ENCODE measurements around the gene PDPK1. TPM values are rescaled to one million over a fixed set of nuclear protein-coding genes. Genes with fewer than 3 reads are reported as not detected.
A peak's percentile ranks its signal among the peaks of the same experiment; 100 is the strongest.

Gene PDPK1
- total and polyA plus RNA-seq, 2 of the 4 experiments (the other 2 are of a cell fraction) = 10.6 to 27.3 TPM

DNA sequence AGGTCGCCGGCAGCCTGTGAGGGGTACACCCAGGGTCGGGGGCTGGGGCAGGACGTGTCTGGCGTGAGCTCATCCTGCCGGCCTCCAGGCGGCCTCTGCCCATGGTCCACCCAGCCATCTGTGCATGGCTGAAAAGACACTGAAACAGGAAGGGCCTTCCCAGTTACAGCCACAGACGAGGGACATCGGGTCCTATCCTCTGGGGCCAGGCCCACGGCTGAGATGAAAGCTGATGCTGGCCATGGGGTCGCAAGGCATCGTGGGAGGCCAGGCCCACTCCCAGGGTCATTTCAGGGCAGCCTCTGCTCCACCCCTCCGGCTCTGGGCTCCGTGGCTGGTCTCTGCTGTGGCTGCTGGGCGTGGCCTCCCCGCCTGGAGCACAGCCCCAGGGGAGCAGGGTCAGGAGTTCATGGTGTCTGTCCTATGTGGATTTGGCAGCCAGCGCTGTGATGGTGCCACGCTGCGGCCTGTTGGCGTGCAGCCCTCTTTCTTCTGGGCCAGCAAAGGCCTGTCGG, 40.6 kb upstream of the PDPK1 start:
- Histone ChIP-seq H3K9me3 (ENCODE audit: control insufficient read depth, insufficient read depth, low read length) (no peaks in the 10 kb centered on the region), H3K23ac (ENCODE audit: low read depth, low read length) (no peak overlapping the region), H3K14ac (replicated peaks; ENCODE audit: low read depth, low read length) (no peak overlapping the region), H3K36me3 (ENCODE audit: control insufficient read depth, insufficient read depth, low read length) (peaks cover 19% of the 10 kb centered on the region; the same call in 1 of the 2 replicates), H3K4me3 (ENCODE audit: insufficient read depth, low read depth, low read length) (no peak overlapping the region), H2BK15ac (ENCODE audit: low read depth, low read length) (no peak overlapping the region), H3K4me2 (ENCODE audit: low read depth, low read length) (no peak overlapping the region), H2BK5ac (ENCODE audit: low read depth, low read length, poor library complexity, severe bottlenecking) (no peak overlapping the region), H3K27ac (ENCODE audit: insufficient read depth, low read length) (no peak overlapping the region), H4K20me1 (ENCODE audit: insufficient read depth, low read length) (peaks cover 18% of the 10 kb centered on the region), H4K91ac (ENCODE audit: insufficient read depth, low read depth, low read length) (no peak overlapping the region), H3K27me3 (ENCODE audit: control insufficient read depth, insufficient read depth, low read length) (no peaks in the 10 kb centered on the region), H3K4ac (ENCODE audit: low read depth, low read length) (no peak overlapping the region), H2AFZ (replicated peaks; ENCODE audit: low read length, poor library complexity) (peak overlapping the region; percentile 58), H3K18ac (ENCODE audit: low read depth, low read length) (no peak overlapping the region), H2AK9ac (replicated peaks; ENCODE audit: low read depth, low read length, poor library complexity) (no peak overlapping the region), H3K56ac (ENCODE audit: extremely low read depth, insufficient read depth, low read length) (no peak overlapping the region), H4K5ac (ENCODE audit: low read depth, low read length) (no peak overlapping the region), H3K9me1 (ENCODE audit: insufficient read depth, low read length) (no peaks in the 10 kb centered on the region), H3K79me1 (ENCODE audit: low read depth in 1 of 2, low read length in 2 of 2) (peaks cover 3 to 23% of the 10 kb centered on the region in 2 experiments), H2BK120ac (ENCODE audit: low read depth, low read length) (no peak overlapping the region), H3K4me1 (ENCODE audit: control insufficient read depth, insufficient read depth, low read length) (peaks cover 3% of the 10 kb centered on the region), H4K8ac (ENCODE audit: low read depth in 2 of 2, low read length in 2 of 2) (no peak overlapping the region), H2BK20ac (ENCODE audit: low read depth, low read length) (no peak overlapping the region), H2AK5ac (ENCODE audit: low read depth, low read length) (no peak overlapping the region), H3K9ac (ENCODE audit: low read depth, low read length) (no peak overlapping the region)
- TF ChIP-seq CEBPB (IDR thresholded peaks at IDR 0.05; ENCODE audit: low read depth, low read length) (no peak), RFX5 (IDR thresholded peaks at IDR 0.05; ENCODE audit: low read depth, low read length) (no peak), MXI1 (IDR thresholded peaks at IDR 0.05; ENCODE audit: borderline replicate concordance, low read depth, low read length) (no peak), MAFK (IDR thresholded peaks at IDR 0.05; ENCODE audit: low read depth, low read length) (no peak), SMC3 (IDR thresholded peaks at IDR 0.05; ENCODE audit: low read depth, low read length) (no peak), RCOR1 (IDR thresholded peaks at IDR 0.05; ENCODE audit: insufficient replicate concordance, low read length) (no peak), NFE2L2 (IDR thresholded peaks at IDR 0.05; ENCODE audit: low read depth, low read length) (no peak)
- TF ChIP-seq, protein P1, sequence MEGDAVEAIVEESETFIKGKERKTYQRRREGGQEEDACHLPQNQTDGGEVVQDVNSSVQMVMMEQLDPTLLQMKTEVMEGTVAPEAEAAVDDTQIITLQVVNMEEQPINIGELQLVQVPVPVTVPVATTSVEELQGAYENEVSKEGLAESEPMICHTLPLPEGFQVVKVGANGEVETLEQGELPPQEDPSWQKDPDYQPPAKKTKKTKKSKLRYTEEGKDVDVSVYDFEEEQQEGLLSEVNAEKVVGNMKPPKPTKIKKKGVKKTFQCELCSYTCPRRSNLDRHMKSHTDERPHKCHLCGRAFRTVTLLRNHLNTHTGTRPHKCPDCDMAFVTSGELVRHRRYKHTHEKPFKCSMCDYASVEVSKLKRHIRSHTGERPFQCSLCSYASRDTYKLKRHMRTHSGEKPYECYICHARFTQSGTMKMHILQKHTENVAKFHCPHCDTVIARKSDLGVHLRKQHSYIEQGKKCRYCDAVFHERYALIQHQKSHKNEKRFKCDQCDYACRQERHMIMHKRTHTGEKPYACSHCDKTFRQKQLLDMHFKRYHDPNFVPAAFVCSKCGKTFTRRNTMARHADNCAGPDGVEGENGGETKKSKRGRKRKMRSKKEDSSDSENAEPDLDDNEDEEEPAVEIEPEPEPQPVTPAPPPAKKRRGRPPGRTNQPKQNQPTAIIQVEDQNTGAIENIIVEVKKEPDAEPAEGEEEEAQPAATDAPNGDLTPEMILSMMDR (conservative IDR thresholded peaks at IDR 0.05; ENCODE audit: low read depth, low read length) = no peak
- TF ChIP-seq, protein P2, sequence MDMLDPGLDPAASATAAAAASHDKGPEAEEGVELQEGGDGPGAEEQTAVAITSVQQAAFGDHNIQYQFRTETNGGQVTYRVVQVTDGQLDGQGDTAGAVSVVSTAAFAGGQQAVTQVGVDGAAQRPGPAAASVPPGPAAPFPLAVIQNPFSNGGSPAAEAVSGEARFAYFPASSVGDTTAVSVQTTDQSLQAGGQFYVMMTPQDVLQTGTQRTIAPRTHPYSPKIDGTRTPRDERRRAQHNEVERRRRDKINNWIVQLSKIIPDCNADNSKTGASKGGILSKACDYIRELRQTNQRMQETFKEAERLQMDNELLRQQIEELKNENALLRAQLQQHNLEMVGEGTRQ (IDR thresholded peaks at IDR 0.05; ENCODE audit: low read depth, low read length) = no peak
- dilution Hi-C loops (cut with HindIII; ENCODE audit: low sequenced_read_pairs, unreplicated experiment) (no loop called here), in situ Hi-C loops (cut with MboI; ENCODE audit: low sequenced_read_pairs) (loop anchor here (5.0 kb wide), 1 partner anchor 155 kb away; the partner anchor contains the start of gene ABCA3), intact Hi-C loops (cut with micrococcal nuclease) (no loop called here)
- DNase-seq (no peak), ATAC-seq (ENCODE audit: low read depth) (no peak)
- CTCF ChIA-PET = no interaction called here
- POLR2A ChIA-PET (ENCODE audit: unreplicated experiment) = no interaction called here
- BruUV-seq (replicated peaks) = no TSS peak
- WGBS, 2 experiments (ENCODE audit: extremely low coverage in 2 of 2, insufficient read length in 1 of 2) = 57% methylated on average over 16 of the region's 21 CpGs; no CpG with 5 or more reads in 1 of the 2 experiments

Data from IMR-90 (cell line).